GM13977 (cell line): ENCODE measurements around the gene TRIM8.

Experiments used
- DNase-seq: peaks from one replicate; pipeline ENCODE4 v3.0.0; 2012; ENCODE audit warnings: low spot score
- CTCF ChIP-seq: IDR thresholded peaks from 2 replicates; pipeline ENCODE4 v1.5.1; 2012; ENCODE audit warnings: mild to moderate bottlenecking, control low read depth; ENCODE audit not compliant: insufficient read depth; ENCODE audit errors: extremely low read depth, missing control alignments
- in situ Hi-C: fragments of 300-500 bp; cut with MboI; formaldehyde crosslinking; loops from one replicate; pipeline ENCODE4 v1.12.0; 2022; ENCODE audit warnings: low sequenced_read_pairs, low pct_unique_long_range_greater_than_20kb, mixed read lengths, inconsistent platforms; ENCODE audit not compliant: unreplicated experiment

TRIM8 gene

GRCh38 chr10:102670871-102671434 is 26.7 kb downstream of the TRIM8 start:
- no peak for TF ChIP-seq CTCF
- in situ Hi-C loops, result no loop called here
- DNase-seq, result no peak

- no peak for DNase-seq
- TF ChIP-seq CTCF, result no peak
- in situ Hi-C loops, result no loop called here
Measured at GRCh38 chr10:102673236-102673818, 29.0 kb downstream of the TRIM8 start.

- in situ Hi-C loops, result no loop called here
- no peak for TF ChIP-seq CTCF
- peak; percentile 77 for DNase-seq
Measured at GRCh38 chr10:102673819-102674511, 29.7 kb downstream of the TRIM8 start.

GRCh38 chr10:102674566-102674965 is 30.3 kb downstream of the TRIM8 start:
- no peak for DNase-seq
- in situ Hi-C loops, result no loop called here
- no peak for TF ChIP-seq CTCF

GRCh38 chr10:102675011-102675665 is 30.9 kb downstream of the TRIM8 start:
- TF ChIP-seq CTCF, result no peak
- in situ Hi-C loops, result no loop called here
- peak; percentile 56 for DNase-seq

- TF ChIP-seq CTCF, result no peak
- in situ Hi-C loops, result no loop called here
- peak; percentile 24 for DNase-seq
Measured at GRCh38 chr10:102675666-102676533, 31.6 kb downstream of the TRIM8 start.
